ENCODE data around the gene HDHD2.

DNA sequence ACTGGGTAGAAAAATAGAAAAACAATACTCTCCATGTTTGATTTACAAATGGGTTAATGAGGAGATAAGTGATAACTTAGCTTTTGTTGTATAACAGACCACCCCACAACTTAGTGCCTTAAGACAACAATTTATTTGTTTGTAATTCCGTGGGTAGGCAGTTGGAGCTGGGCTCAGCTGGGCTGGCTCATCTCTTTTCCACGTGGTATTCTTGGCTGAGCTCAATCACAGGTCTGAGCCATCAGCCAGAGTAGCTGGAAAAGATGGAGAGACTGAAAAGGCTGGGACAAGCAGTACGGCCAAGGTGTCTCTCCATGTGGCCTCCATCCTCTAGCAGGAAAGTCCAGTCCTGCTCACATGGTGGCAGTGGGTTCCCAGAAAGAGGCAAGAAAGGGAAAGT lies 82.7 kb downstream of the HDHD2 start:
- TF ChIP-seq POLR2AphosphoS5 (IDR thresholded peaks at IDR 0.05; ENCODE audit: low read depth), result no peak
- TF ChIP-seq, protein P1, sequence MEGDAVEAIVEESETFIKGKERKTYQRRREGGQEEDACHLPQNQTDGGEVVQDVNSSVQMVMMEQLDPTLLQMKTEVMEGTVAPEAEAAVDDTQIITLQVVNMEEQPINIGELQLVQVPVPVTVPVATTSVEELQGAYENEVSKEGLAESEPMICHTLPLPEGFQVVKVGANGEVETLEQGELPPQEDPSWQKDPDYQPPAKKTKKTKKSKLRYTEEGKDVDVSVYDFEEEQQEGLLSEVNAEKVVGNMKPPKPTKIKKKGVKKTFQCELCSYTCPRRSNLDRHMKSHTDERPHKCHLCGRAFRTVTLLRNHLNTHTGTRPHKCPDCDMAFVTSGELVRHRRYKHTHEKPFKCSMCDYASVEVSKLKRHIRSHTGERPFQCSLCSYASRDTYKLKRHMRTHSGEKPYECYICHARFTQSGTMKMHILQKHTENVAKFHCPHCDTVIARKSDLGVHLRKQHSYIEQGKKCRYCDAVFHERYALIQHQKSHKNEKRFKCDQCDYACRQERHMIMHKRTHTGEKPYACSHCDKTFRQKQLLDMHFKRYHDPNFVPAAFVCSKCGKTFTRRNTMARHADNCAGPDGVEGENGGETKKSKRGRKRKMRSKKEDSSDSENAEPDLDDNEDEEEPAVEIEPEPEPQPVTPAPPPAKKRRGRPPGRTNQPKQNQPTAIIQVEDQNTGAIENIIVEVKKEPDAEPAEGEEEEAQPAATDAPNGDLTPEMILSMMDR (IDR thresholded peaks at IDR 0.05; ENCODE audit: insufficient read depth, low read length), result no peak
